ENCODE measurements around the gene TOR2A. TPM values are rescaled to one million over a fixed set of nuclear protein-coding genes. Genes with fewer than 3 reads are reported as not detected.

TOR2A gene
- total RNA-seq, 6 donors from 2014 or later, result 11.4 to 27.2 (median 21.0) TPM

DNA sequence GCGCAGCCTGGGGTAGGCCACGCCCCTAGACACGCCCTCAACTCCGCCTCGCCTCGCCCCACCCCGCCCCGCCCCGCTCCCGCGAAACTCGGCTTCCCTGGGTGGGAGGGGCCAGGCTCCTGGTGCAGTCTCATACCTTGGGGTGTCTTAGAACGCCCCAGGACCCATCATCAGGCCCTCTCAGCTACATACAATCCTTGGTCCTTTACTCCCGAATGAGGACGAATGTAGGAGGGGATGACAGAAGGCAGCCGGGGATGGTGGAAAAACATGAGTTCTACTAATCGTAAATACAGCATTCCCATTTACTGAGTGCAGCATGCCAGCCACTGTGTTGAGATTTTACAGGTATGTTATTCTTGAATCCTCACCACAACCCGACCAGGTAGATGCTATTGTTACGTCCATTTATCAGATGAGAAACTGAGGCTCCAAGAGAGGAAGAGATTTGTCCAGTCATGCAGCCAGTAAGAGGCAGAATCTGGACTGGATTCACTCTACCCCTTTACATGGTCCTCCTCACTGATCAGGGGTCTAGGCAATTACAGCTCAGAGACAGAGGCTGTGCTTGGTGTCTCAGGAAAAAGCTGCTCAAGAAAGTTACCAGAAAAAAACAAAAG, 36.6 kb upstream of the TOR2A start:
- no peaks in the 10 kb centered on the region for H3K9me3 ChIP-seq
- no peak for ATAC-seq (ENCODE audit: low FRiP score in 2 of 2)
- peak overlapping the region in 3 of 4 donors; percentile 69 to 89 (median 84) for H3K27ac ChIP-seq
- H3K4me1 ChIP-seq, result peaks cover 27 to 57% (median 40%) of the 10 kb centered on the region in 4 donors
- H3K27me3 ChIP-seq, result no peaks in the 10 kb centered on the region
- DNase-seq, result no peak
- TF ChIP-seq EP300 (IDR thresholded peaks at IDR 0.05) (no peak), CTCF (IDR thresholded peaks at IDR 0.05) (no peak)
- WGBS, 2 donors, result 8 to 10% methylated on average over 13 of the region's 19 CpGs
- peaks cover 0 to 5% (median 2%) of the 10 kb centered on the region in 4 donors for H3K36me3 ChIP-seq
- H3K4me3 ChIP-seq, result peak overlapping the region in 3 of 4 donors; percentile 50 to 75 (median 70)

DNA sequence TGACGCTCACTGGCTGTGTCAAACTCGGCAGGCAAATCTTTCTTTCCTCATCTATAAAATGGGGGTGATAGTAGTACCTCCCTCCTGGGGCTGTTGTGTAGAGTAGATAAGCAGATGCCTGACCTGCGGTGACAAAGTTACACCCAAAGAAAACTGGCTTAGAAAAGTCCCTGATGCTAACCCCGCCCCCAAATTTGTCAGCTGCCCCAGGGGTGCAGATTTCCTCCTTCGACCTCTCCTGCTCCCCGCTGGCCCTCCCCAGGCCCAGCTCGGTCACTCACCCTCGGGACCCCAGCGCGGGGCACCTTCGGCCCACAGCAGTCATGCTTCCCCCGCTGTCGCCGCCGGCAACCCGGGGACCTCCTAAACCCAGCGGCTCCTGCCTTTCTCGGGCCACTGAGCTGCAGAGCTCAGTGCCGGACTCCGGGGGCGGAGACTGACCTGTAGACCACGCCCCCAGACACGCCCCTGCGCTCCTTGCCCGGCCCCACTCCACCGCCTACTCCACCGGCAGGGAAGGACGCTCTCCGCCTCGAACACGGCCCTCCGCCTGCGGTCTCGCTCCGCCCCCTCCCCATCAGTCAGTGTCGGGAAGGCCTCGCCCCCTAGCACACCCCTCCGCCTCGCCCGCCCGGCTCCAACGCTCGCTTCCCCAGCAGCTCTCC, 35.9 kb upstream of the TOR2A start:
- 2% methylated on average over 16 to 43 of the region's 43 CpGs for WGBS, 2 donors
- H3K4me3 ChIP-seq, result peak overlapping the region; percentile 27 to 75 (median 60)
- peak in 1 of 4 donors; percentile 50 for TF ChIP-seq EP300 (IDR thresholded peaks at IDR 0.05)
- peak; percentile 84 to 86 for TF ChIP-seq POLR2AphosphoS5 (IDR thresholded peaks at IDR 0.05)
- TF ChIP-seq POLR2A (IDR thresholded peaks at IDR 0.05), result peak in 2 of 4 donors; percentile 38 to 84
- TF ChIP-seq CTCF (IDR thresholded peaks at IDR 0.05), result peak in 4 of 6 experiments; percentile 16 to 47 (median 24)
- H3K27ac ChIP-seq, result peak overlapping the region; percentile 78 to 96 (median 86)
- H3K36me3 ChIP-seq, result peaks cover 0 to 11% (median 5%) of the 10 kb centered on the region in 4 donors
- peaks cover 32 to 62% (median 47%) of the 10 kb centered on the region in 4 donors for H3K4me1 ChIP-seq
- H3K27me3 ChIP-seq, result no peaks in the 10 kb centered on the region
- H3K9me3 ChIP-seq, result no peaks in the 10 kb centered on the region
- DNase-seq (peak; percentile 99 to 100), ATAC-seq (ENCODE audit: low FRiP score in 2 of 2) (peak; percentile 99)

DNA sequence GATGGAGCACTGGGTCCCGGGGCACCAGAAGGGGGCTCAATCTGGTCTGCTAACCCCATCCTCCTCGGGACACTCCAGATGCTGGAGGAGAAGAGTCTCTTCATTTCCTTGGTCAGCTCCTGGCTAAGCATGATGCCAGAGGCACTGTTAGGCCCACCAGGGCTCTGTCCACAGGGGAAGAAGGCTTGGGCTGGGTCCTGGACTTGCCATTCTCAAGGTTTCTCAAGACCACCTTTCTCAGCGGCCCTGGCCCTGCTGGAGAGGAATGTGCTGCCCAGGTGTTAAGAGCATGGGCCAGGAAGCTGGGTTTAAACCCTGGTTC, 35.5 kb upstream of the TOR2A start:
- WGBS, 2 donors, result 29 to 45% methylated on average over 2 to 3 of the region's 3 CpGs

DNA sequence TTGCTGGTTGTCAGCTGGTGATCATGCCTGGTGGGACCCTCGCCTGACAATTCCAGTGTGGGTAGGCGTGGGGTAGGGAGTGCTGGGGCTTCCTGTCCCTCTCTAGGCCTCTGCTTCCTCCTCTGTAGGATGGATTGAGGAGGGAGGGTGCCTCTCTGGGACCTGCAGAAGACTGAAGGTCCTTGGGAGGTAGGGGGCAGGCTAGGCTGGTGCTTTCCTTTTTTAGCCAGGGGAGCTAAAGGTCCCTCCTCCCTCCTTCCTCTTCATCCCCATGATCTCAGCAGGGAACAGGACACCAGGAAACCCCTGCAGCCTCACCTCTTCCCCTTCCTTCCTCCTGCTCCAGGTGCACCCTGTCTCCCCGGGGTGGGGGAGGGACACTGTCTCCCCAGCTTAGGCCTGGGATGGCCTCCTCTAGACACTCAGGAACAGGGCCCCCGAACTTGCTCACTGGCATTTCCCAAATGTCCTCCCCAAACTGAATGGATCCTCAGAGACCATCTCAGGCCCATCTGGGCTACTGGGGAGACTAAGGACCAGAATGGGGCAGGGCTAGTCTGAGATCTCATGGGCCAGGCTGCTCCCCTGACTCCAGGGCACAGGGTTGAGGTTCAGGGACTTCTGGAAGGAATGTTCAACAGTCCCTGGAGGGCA, 35.0 kb upstream of the TOR2A start:
- TF ChIP-seq EP300 (IDR thresholded peaks at IDR 0.05) (peak in 2 of 4 donors; percentile 35 to 59), CTCF (IDR thresholded peaks at IDR 0.05) (peak in 1 of 6 experiments; percentile 19), POLR2A (IDR thresholded peaks at IDR 0.05) (no peak), POLR2AphosphoS5 (IDR thresholded peaks at IDR 0.05) (peak; percentile 68 to 78)
- Histone ChIP-seq H3K27ac (peak overlapping the region; percentile 78 to 96 (median 86)), H3K4me1 (peaks cover 42 to 62% (median 56%) of the 10 kb centered on the region in 4 donors), H3K9me3 (no peaks in the 10 kb centered on the region), H3K4me3 (peak overlapping the region; percentile 27 to 75 (median 60)), H3K36me3 (peaks cover 0 to 13% (median 5%) of the 10 kb centered on the region in 4 donors), H3K27me3 (no peaks in the 10 kb centered on the region)
- no peak for ATAC-seq (ENCODE audit: low FRiP score in 2 of 2)
- 24 to 48% methylated on average over 3 to 4 of the region's 4 CpGs for WGBS, 2 donors
- peak in 1 of 2 donors; percentile 41 for DNase-seq

More for the DNA sequence above, 35.5 kb upstream of the TOR2A start:
- peaks cover 0 to 13% (median 5%) of the 10 kb centered on the region in 4 donors for H3K36me3 ChIP-seq
- peak overlapping the region; percentile 27 to 75 (median 60) for H3K4me3 ChIP-seq
- peaks cover 37 to 59% (median 51%) of the 10 kb centered on the region in 4 donors for H3K4me1 ChIP-seq
- no peak for DNase-seq
- no peaks in the 10 kb centered on the region for H3K27me3 ChIP-seq
- H3K9me3 ChIP-seq, result no peaks in the 10 kb centered on the region
- no peak for ATAC-seq (ENCODE audit: low FRiP score in 2 of 2)
- H3K27ac ChIP-seq, result peak overlapping the region; percentile 78 to 96 (median 86)
- no peak for TF ChIP-seq EP300 (IDR thresholded peaks at IDR 0.05)
- no peak for TF ChIP-seq POLR2A (IDR thresholded peaks at IDR 0.05)
- no peak for TF ChIP-seq POLR2AphosphoS5 (IDR thresholded peaks at IDR 0.05)
- TF ChIP-seq CTCF (IDR thresholded peaks at IDR 0.05), result no peak

All from upper lobe of left lung (tissue), 6 donors.